HuH-7.5 (cell line): Measurements from ENCODE around the gene UTP3.
"Not testable (repeated sequence)": the region's sequence is repeated elsewhere in the genome, so short reads cannot be mapped to it uniquely, and the experiment has no call there.

Experiments
- DNase-seq: peaks from one replicate; pipeline ENCODE4 v3.0.0; 2011; ENCODE audit warnings: low spot score

The UTP3 gene

GRCh38 chr4:70687821-70688794 is at the start of gene UTP3:
TSS of gene UTP3 (plus strand) at chr4:70688532. CDS start at chr4:70688678, 146 bp downstream.
- DNase-seq, result peak; percentile 58

GRCh38 chr4:70640192-70640591 is 48.1 kb upstream of the UTP3 start:
- DNase-seq, result no peak

DNA sequence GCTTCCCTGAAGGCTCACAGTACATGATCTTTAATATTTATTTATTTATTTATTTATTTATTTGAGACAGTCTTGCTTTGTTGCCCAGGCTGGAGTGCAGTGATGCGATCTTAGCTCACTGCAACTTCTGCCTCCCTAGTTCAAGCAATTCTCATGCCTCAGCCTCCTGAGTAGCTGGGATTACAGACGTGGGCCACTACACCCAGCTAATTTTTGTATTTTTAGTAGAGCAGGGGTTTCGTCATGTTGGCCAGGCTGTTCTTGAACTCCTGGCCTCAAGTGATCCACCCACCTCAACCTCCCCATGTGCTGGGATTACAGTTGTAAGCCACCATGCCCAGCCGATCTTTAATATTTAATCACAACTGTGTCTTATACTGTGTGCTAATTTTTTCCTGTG is 37.6 kb upstream of the UTP3 start:
- not testable (repeated sequence) for DNase-seq

GRCh38 chr4:70651864-70652506 is 36.3 kb upstream of the UTP3 start:
- DNase-seq, result no peak

DNA sequence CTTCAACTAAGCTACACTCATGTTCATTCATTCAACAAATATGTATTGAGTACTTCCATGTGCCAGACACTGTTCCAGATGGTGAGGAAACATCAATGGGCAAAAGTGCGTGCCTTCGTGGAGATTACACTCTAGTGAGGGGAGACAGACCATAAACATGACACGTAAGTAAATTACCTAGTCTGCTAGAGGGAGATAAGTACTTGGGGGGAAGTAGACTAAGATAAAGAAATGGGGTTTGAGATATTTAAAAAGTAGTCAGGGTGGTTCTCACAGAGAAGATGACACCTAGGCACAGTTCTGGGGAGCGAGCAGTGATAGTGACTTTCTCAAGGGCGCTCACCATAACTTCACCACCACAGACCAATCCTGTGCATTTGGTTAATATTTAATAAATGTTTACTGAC is 33.7 kb upstream of the UTP3 start:
- no peak for DNase-seq

- no peak for DNase-seq
Measured at GRCh38 chr4:70657326-70657725, 31.0 kb upstream of the UTP3 start.

DNA sequence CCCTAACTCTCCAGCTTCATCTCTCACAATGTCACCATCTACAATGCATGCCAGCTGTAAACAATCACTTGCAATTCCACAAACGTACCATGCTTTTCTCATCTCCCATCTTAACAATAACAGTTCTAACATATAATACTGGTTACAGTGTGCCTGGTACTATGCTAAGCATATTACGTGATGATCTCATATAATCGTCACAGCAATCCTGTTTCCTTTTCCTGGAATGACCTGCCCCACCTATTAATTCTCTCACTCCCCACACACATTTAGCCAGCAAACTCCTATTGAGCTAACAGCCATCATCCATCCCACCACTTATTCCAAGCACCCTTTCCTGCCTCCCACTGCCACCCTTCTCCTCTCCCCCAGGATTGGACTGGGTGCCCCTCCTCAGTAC is 29.9 kb upstream of the UTP3 start:
- DNase-seq, result no peak

GRCh38 chr4:70660106-70660505 is 28.2 kb upstream of the UTP3 start:
- no peak for DNase-seq

DNA sequence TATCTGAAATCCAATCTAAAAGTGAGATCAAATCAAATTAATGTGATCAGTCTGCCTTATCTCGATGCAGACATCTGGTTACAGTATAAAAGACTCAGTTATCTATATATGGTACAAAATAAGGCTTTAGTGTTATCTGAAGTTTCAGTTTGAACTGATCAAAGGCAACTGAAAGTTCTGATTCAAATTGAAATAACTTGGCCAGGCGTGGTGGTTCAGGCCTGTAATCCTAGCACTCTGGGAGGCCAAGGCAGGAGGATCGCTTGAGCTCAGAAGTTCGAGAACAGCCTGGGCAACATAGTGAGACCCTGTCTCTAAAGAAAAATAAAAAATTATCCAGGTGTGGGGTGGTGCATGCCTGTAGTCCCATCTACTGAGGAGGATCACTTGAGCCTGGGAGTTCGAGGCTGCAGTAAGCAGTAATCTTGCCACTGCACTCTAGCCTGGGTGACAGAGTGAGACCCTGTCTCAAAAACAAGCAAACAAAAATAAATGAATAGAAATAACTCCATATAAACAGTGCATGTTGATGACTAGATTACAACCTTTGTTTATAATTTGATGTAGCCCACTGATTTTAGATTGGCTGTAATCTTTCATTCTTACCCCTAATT is 26.9 kb upstream of the UTP3 start:
- not testable (repeated sequence) for DNase-seq

DNA sequence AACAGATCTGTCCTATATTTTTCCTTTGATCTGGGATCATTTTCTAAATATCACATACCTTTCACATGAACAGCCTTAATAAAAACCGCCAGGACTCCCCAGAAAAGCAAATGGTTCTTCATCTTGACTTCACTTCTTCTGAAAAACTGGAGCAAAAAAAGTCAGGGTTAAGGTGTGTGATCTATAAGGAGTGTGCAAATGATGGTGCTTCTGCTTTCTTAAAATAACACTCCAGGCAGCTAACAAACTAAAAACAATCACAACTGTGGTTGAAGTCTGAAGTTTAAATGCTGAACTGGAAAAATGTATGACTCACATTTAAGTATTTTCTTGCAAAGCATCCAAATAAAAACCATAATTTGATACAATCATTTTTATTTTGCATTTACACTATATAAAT is 22.0 kb upstream of the UTP3 start, which contains the start of gene JCHAIN:
Gene JCHAIN, minus strand, starts transcription at position 140 of the 400 bp plus-strand sequence. Its CDS starts 18 bp downstream, at position 122.
- no peak for DNase-seq

DNA sequence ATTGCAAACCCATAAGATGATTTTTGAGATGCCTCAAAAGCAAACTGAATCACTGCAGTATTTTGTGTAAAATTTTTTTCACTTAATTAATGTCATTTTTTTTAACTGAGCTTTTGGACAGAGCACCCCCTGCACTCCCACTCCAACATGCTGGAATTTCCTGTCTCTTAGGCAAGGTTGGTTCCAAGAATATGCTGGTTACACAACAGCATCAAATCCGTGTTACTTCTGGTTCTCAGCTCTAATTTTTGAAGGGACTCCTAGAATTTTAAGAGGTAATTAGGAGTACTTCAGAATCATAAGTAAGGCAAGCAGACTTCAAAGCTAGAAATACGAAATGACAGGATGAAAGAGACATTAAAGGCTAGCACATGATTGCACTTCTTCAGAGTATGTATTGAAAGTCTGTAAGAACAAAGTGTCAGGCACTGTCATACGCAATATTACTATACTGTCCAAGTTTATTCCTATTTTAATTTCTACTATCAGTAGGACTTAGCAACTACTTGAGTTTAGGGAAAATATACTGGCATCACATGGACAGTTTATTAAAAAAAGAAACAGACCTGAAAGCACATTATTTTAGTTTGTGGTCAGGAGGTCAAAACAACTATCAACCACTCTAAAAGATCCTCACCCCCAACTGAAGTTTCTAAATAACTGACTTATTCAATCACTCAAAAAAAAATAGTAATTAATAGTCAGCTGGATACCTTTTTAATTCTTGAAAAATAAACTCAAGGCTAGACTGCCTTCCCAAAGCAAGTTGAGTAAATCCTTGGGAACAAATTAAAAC is 20.4 kb upstream of the UTP3 start:
- no peak for DNase-seq

DNA sequence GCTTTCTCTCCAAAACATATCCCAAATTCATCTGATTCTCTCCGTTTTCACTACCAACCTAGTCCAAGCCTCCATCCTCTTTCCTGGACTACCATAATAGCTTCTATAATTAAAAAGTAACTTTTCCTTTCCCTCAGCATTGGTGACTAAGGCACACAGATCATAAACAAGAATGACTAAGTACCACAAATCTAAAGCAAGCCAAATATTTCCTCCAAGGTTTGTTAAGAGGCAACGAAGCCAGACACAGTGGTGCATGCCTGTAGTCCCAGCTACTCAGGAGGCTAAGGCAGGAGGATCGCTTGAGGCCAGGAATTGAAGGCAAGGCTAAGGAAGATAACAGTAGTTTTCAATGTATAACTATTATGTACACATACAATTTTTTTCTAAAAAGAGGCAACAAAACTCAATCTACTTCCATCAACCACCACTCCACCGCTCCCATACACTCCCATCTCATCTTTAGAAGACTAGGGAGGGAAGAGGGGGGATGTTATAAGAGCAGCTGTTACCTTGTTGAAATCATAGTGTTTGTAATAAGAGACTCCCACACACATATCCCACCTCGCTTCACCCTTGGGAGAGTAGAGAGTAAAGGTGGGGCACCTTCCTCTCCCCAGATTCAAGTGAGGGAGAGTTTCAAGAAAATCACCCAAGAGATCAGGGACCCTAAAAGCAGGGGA is 17.9 kb upstream of the UTP3 start:
- DNase-seq, result no peak

DNA sequence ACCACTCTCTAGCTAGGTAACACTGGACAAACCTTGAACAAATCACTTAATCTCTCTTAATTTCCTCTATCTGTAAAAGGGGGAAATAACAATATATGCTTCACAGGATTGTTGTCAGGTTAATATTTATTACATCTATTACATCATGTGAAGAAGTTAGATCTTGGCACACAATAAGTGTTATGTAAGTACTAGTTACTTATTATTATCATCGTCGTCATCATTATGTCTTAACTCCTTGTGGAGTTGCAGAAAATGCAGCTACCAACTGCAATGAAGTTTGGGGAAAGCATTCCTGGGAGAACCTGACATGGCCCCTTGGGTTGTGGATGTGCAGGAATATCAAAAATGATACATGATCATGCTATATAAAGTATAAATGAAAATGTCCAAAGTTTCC is 17.2 kb upstream of the UTP3 start:
- DNase-seq, result no peak

GRCh38 chr4:70674191-70674590 is 14.1 kb upstream of the UTP3 start:
- DNase-seq, result no peak

- DNase-seq, result no peak
Measured at GRCh38 chr4:70674731-70675130, 13.6 kb upstream of the UTP3 start.

DNA sequence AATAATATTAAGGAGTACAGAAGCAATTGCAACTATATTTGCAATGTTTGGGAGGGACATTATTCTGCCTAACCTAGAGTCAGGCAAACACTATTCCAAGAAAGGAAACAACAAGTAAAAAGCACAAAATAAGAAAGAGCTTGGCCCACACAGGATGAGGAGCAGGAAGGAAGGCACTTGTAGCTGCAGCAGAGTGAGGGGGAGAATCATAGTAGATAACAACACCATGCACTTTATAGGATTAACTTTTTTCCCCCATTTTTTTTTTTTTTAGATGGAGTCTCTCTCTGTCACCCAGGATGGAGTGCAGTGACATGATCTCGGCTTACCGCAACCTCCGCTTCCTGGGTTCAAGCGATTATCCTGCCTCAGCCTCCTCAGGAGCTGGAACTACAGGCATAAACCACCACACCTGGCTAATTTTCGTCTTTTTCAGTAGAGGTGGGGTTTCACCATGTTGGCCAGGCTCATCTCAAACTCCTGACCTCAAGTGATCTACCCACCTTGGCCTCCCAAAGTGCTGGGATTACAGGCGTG is 11.7 kb upstream of the UTP3 start:
- no peak for DNase-seq

GRCh38 chr4:70678383-70678999 is 9.8 kb upstream of the UTP3 start:
- DNase-seq, result no peak

- DNase-seq, result no peak
Measured at GRCh38 chr4:70680934-70681333, 7.4 kb upstream of the UTP3 start.

- DNase-seq, result no peak
Measured at GRCh38 chr4:70681704-70682103, 6.6 kb upstream of the UTP3 start.

- DNase-seq, result not testable (repeated sequence)
Measured at GRCh38 chr4:70682142-70682541, 6.2 kb upstream of the UTP3 start.

GRCh38 chr4:70687392-70687791 is 940 bp upstream of the UTP3 start:
- no peak for DNase-seq
